Measurements from ENCODE around the gene COQ8B.

- TF ChIP-seq ZNF274 (IDR thresholded peaks at IDR 0.05; ENCODE audit: low read depth, low read length) (no peak), YY1 (IDR thresholded peaks at IDR 0.05; ENCODE audit: insufficient read depth, insufficient read length) (no peak), SUZ12 (IDR thresholded peaks at IDR 0.05; ENCODE audit: extremely low read depth, insufficient read depth, insufficient read length) (no peak)
Observed at GRCh38 chr19:40642757-40643305, 73.9 kb downstream of the COQ8B start.

Measured in NT2/D1 (cell line).